Gastroesophageal sphincter (tissue), 3 donors: ENCODE data around the gene UBR7.

Experiments used
- EP300 ChIP-seq: sonication (generic); formaldehyde crosslinking; IDR thresholded peaks from one replicate; pipeline ENCODE4 v1.6.1; 2017; ENCODE audit warnings: antibody characterized with exemption, mild to moderate bottlenecking
- POLR2A ChIP-seq, 2 donors: fragments of 450-650 bp; IDR thresholded peaks; one replicate each; pipeline ENCODE4 v1.6.1; 2017; ENCODE audit warnings: antibody characterized with exemption in 2 of 2, mild to moderate bottlenecking in 2 of 2, moderate library complexity in 1 of 2
- POLR2AphosphoS5 ChIP-seq: sonication (generic); formaldehyde crosslinking; IDR thresholded peaks from one replicate; pipeline ENCODE4 v1.6.1; 2017; ENCODE audit warnings: antibody characterized with exemption
- TF ChIP-seq, protein P1 (sequence below), 4 experiments: fragments of 200-600 bp in 2 of 4; fragments of 450-650 bp in 2 of 4; sonication (generic) in 1 of 4; IDR thresholded peaks; one replicate each; pipeline ENCODE4 v1.5.1; 2017 to 2019; ENCODE audit warnings: antibody characterized with exemption in 4 of 4, mild to moderate bottlenecking in 2 of 4, moderate library complexity in 2 of 4

DNA sequence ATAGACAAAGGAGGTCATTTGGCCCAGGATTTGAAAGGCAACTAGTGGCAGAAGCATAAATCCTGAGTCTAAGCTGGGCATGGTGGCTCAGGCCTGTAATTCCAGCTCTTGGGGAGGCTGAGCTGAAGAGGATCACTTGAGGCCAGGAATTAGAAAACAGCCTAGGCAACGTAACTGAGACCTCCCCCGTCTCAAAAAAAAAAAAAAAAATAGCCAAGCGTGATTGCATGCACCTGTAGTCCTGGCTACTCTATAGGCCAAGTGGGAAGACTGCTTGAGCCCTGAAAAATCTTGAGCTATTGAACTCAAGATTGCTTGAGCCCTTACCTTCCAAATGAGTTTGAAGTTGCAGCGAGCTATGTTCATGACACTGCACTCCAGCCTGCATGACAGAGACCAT lies 8.0 kb upstream of the UBR7 start:
- TF ChIP-seq, protein P1, sequence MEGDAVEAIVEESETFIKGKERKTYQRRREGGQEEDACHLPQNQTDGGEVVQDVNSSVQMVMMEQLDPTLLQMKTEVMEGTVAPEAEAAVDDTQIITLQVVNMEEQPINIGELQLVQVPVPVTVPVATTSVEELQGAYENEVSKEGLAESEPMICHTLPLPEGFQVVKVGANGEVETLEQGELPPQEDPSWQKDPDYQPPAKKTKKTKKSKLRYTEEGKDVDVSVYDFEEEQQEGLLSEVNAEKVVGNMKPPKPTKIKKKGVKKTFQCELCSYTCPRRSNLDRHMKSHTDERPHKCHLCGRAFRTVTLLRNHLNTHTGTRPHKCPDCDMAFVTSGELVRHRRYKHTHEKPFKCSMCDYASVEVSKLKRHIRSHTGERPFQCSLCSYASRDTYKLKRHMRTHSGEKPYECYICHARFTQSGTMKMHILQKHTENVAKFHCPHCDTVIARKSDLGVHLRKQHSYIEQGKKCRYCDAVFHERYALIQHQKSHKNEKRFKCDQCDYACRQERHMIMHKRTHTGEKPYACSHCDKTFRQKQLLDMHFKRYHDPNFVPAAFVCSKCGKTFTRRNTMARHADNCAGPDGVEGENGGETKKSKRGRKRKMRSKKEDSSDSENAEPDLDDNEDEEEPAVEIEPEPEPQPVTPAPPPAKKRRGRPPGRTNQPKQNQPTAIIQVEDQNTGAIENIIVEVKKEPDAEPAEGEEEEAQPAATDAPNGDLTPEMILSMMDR (IDR thresholded peaks at IDR 0.05), result no peak
- TF ChIP-seq EP300 (no peak), POLR2A (IDR thresholded peaks at IDR 0.05) (no peak), POLR2AphosphoS5 (no peak)
